Stimulated activated CD8-positive, alpha-beta memory T cell treated with anti-CD3 and anti-CD28 coated beads, Interleukin-4, amount 100 ng/mL, for 24 hours (primary cell): ENCODE measurements around the gene MEIS2.

ENCODE experiments used
- DNase-seq: peaks from one replicate; pipeline ENCODE4 v3.0.0-alpha.2; 2020; ENCODE audit warnings: low read depth

Gene MEIS2

GRCh38 chr15:37077623-37078351 is 22.6 kb downstream of the MEIS2 start:
- no peak for DNase-seq

DNA sequence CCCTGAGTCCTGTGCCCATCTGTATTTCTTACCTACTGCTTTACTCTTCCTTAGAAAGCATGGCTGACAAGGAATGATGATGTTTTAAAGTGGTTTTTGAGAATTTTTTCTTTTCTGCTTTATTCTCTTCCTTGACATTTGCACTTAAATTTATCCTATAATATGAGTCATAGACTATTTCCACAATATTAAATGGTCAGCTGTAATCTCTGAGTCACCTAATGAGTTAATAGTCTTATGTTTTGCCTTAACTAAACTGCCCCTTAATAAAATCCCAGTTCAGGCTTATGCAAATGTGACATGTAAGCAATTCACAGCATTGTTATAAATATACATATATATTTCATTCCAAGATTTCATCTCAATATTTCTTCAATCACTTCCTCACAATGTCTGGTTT is 23.8 kb downstream of the MEIS2 start:
- DNase-seq: no peak

GRCh38 chr15:37075777-37076176 is 24.6 kb downstream of the MEIS2 start:
- DNase-seq: no peak

GRCh38 chr15:37072181-37072580 is 28.2 kb downstream of the MEIS2 start:
- no peak for DNase-seq

GRCh38 chr15:37071134-37071533 is 29.2 kb downstream of the MEIS2 start:
- DNase-seq: no peak

DNA sequence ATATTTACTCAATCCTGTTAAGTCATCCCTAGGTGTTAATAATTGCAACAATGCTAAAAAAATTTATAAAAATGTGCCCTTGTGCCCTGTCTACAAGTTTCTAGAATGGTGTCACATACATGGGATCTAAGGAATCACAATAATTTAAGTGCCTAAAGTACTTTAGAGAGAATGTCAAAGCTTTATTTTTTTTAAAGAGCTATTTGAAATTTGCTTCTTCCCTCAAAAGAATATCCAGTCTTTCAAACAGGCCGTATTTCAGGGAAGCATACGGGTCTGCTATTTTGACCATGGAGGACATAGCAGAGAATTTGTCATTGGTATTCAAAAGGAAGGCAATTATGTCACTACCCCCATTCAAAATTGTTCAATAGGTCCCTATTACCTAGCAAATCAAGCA is 29.7 kb downstream of the MEIS2 start:
- DNase-seq: no peak

DNA sequence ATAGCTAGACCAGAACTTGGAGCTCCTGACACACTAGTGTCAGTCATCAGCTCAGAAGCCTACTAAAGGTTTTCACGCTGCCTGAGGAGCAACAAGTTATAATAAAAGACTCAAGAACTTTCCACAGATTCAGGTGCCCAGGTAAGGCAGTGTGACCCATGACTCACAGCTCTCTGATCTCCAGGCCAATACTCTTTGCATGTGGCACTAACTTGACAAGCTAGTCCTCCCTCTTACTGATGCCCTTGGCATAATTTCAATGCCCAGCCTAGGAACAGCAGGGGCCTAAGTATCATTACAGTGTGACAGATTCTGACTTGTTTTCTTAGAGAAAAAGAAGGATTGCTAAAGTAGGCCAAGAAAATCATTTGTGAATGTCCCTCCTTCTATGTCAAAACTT is 38.4 kb downstream of the MEIS2 start:
- no peak for DNase-seq

DNA sequence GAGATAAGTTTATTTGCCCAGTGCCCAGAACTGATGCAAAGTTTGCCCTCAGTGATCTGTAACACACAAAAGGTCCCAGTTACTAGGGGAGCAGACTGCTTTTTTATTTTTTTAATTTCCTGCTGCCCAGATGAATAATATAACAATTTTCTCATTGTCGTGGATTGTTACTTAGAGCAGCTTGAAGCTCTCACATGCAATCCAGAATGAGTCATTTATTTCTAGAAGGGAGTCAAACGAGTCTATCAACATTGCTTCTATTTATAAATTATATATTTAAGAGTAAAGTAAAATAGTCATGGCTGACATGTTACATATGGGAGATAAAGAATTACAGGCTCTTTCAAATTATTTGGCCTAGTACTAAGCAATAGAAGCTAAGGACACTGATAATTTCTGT is 41.3 kb downstream of the MEIS2 start:
- no peak for DNase-seq

- DNase-seq: no peak
Measured at GRCh38 chr15:37058316-37058985, 41.9 kb downstream of the MEIS2 start.

GRCh38 chr15:37057831-37058230 is 42.5 kb downstream of the MEIS2 start:
- no peak for DNase-seq

- no peak for DNase-seq
Measured at GRCh38 chr15:37057256-37057655, 43.1 kb downstream of the MEIS2 start.

DNA sequence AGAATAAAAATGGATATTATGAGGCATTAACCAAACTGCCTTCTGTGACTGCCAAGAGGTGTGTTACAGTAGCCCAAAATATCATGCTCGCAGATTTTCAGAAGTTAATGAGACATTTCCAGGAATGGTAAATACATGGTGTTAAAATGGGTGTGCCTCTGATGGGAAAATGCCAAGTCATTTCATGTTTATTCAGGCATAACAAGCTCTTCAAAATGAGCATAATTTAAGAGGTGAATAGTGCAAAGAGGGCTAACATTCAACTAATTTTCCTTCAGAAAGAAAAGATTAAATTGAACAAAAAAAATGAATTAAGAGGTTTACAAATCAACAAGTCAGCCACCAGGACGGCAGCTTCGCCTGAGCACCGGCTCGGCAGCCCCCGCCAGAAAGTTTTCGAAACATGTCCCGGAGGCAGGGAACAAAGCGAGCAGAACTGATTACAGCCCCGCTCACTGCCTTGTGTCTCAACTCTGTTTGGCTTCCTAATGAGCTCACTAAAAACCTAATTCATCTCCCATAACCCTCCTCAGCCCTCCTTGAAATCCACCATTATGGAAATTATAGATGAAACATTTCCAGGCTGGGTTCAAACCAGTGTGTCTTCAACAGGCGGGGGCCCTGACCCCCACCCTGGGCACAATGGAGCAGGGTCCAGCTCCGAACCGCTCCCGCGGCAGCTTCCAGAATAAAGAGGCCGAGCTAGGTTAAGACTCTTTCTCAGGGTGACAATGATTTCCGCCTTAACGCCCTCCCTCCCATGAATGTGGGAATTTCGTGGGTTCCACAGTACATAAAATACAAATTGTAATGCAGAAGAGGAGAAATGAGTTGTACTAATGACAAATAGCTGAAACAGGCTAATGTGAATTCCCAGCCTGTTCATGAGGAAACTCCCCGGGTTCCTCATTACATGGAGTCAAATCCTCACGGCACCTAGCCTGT is 43.9 kb downstream of the MEIS2 start:
- no peak for DNase-seq

GRCh38 chr15:37055481-37055880 is 44.9 kb downstream of the MEIS2 start:
- no peak for DNase-seq

- no peak for DNase-seq
Measured at GRCh38 chr15:37054336-37054735, 46.0 kb downstream of the MEIS2 start.

DNA sequence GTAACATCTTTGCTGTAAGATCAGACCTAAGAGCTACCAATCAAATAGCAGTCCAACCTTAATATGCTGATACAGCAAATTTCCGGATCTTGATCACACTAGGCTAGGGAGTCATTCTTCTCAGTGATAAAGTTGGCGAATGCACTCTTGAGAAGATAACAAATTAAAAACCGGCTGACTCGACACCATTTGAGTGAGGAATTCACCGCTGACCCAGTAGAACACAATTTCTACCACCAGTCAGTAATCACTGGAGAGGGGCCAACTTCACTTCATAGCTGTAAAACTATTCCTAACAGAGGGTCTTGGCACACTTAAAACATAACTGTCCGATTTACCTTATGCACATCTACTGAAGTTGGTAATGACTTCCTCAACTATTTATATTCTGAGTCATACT is 47.2 kb downstream of the MEIS2 start:
- DNase-seq: no peak

DNA sequence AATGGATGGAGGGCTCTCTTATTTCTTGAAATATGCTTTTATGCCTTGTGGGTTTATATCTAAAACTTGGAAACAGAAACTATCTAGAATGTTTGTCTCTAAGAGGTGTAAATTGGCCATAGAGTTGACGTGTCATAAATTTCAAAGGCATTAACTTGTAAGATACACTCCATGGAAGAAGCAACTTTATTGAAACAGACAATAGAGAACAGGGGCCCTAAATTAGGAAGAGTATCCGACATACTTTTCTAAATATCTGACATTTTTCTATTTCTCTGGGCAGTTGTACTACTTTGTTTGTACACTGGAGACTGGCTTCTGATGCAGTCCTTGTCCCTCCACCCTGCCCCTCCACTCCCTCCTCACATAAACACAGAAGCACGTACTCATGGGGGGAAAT is 50.0 kb downstream of the MEIS2 start:
- DNase-seq: no peak

DNA sequence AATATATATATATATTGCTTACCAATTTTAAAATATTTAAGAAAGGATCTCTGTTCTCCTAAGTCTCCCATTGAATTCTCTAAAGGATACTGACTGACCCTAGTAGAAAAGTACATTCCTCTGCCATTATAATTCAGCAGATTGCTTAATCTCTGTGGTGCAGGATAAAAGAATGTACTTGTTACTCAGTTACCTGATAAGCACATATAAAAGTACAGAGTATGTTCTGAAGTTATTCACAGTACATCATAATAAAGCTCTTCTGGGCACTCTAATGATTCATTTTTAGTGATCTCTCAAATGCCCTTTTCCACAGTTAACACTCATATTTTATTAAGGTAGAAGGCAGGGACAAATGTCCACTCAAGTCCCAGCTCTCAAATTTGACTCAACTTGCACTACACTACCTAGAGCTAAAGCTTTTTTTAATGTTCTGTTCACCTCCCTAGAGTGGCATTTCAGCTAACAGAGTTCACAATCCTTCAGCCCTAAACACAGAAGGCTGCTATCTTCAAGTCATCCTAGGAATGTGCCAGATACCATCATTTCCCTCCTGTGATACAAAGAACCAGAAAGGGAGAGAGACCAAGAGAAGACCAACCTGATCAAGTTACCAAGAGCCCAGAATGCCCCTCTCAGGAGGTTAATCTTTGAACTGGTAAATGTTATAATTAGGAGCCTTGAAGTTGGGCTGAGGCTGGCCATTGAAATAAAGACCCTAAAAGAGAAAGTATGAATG is 53.3 kb downstream of the MEIS2 start:
- DNase-seq: no peak

DNA sequence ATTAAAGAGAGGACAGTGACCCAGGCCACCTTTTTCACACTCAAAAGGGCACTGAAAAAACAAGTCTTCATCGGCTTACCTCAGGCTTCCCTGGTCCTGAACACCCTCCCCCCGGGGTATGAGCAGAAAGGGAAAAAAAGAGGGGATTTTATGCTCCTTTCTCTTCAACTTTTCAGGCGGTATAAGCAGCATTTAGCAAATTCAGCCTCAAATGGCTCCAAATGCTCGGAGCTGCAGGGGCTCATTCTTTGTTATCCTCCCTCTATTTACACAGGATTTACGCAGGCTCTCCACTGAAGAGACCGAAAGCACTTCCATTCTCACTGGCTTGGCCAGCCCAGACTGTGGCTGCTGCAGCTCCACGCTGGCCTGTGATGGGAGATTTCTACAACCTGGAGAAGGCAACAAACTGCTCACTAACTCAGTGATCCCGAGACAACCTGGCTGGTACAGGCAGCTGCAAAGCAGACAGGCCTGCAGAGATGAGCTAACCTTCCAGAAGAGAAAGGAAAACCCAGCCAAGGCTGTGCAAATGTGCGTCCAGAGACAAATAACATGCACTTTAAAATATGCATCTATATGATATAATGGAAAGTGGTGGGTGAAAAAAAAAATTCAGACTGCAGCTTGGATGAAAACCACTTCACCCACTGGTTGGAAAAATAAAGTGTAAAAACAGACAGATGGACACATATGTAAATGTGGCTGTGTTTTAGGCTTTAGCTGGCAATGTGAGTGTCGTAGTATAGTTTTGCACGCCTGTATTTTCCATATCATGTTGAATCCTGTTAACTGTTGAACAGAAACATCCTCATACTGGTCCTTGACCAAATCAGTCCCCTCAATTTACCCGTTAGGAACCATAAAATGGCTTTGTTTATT is 54.2 kb downstream of the MEIS2 start:
- no peak for DNase-seq

DNA sequence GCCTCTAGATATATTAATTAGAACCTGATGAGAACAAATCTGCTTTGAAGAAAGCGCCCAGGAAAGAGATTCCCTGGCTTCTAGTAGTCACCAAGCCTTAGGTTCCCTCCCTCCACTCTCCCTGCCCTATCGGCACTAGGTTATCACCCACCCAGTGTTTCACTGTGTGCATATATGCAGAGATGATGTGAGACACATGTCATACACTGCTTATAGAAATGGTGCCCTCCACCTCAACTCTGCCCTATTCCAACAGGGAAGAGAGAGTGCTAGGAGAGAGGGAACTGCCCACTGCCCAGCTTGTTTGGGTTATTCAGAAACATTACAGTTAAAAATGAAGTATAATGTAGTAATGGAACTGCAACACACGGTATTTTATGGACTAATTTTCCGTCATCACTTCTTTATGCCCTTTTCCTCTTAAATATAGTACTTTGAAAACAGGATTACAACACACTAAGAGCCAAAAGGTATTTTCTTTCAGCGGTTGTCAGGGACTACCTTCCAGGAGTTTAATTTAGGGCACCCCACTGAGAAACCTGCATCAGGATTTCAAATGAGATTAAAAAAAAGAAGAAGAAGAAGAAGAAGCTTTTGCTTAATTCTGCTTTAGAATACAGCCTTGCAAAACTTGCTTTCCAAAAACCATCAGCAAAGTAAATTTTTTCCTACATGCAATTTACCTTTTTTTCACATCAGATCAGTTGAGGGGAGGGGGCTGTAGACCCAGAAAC is 55.3 kb downstream of the MEIS2 start:
- DNase-seq: no peak

DNA sequence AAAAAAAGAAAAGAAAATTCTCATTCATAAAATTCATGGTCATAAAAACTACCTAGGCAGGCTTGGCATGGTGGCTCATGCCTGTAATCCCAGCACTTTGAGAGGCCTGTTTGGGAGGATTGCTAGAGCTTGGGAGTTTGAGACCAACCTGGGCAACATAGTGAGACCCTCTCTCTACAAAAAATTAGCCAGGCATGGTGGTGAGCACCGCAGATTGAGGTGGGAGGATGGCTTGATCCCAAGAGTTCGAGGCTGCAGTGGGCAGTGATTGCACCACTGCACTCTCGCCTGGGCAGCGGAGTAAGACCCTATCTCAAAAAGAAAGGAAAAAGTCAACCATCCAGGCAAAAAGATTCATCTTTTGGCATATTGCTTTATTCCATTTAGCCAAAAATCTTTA is 58.5 kb downstream of the MEIS2 start:
- no peak for DNase-seq
